Bone marrow (tissue), 2 donors: Measurements from ENCODE around the gene LRRC8E.

Experiments used
- DNase-seq, 2 donors: peaks; one replicate each; lab custom pipeline; 2025; lab: John Stamatoyannopoulos, UW

The LRRC8E gene

DNA sequence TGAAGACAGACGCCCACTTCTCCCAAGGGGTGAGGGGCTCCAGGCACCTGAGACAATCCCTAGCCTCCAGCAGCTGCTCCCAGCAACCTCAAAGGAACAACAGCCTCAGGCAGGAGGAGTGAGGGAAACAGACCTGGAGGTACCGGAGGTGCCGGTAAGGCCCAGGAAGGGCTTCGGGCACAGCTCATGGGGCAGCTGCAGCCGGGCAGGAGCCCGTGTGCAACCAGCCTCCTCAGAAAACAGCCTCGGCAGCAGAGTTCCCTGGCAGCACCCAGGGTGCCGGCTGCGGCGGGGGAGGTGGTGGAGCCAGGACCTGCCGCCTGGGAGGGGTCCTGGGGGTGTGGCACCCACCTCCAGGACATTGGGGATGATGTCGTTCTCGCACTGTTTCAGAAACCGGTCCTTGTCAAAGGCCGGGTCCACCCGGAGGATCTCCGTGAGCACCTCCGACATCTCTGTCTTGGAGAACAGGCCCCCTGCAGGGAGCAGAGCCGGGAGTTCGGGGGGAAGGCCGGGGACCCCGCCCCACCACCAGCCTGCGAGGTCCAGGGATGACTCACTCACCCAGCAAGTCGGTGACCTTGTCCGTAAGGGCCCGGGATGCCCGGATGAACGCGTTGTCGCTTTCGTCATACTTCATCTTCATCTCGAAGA, 44.1 kb downstream of the LRRC8E start:
- no peak for DNase-seq

DNA sequence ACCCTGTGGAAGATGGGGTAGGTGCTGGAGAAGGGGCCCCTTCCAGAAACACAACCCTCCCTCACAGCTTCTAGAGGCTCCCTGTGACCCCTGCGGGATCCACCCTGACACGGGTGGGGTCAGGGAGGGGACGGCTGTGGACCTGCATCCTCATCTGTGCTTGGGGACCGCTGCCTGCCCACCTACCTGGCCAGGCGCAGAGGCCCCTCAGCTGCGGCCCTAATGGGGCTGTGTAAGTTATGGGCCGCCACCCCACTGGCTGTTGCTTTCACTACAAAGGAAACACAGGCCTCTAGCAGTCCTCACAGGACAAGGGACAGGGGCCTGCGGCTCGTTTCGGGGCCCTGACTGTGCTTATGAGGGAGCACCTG, 44.6 kb downstream of the LRRC8E start:
- no peak for DNase-seq

DNA sequence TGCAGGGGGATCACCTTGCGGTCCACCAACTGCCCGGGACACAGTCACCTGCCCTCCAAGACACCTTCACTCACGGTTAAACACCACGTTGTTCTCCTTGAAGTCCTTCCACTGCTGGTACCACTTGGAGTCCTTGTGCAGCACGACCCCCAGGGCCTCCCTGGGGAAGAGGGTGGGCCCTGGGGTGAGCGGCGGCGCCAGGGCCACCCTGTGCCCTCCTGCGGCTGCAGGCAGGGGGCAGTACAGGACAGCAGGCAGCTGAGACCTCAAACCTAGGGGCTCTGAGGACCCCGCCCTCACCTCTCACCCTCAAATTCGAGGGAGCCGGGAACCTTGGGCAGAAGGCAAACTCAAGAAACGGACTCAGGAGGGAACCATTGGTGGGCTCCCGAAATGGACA, 45.1 kb downstream of the LRRC8E start:
- DNase-seq = no peak

DNA sequence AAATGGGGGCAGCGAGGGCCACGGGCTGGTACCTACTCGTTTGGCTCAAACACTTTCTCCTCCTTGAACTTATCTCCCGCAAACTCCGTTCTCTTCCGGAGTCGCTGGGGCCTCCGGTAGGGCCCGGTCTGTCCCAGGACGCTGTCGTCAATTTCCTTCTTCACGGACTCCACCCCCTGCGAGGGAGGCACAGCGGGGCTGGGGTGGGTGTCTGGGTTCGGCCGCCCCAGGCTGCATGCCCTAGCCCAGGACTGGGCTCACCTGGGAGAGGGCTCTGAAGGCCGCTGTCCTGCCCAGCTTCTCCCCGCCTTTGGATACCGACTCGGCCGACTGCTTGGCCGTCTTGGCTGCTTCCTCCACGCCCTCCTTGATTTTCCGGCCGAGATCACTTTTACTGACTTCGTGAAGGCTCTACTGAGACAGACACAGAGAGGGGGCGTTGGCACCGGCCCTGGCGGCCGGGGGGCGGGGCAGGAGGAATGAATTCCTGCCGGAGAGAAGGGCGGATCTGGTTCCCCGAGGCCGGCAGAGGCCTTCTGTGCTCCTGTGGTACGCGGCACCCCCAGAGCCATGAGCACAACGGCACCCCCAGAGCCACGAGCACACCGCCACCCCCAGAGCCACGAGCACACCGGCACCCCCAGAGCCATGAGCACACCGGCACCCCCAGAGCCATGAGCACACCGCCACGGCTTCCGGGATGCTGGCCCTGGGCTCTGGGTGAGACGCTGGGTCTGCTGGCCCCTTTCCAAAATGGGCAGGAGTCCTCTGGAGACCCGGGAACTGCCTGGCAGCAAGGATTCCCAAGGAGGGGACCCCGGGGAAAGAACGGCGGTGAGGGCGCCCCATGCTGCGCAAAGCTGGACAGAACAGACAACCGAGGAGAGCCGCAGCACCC, 45.8 kb downstream of the LRRC8E start:
- DNase-seq = no peak

DNA sequence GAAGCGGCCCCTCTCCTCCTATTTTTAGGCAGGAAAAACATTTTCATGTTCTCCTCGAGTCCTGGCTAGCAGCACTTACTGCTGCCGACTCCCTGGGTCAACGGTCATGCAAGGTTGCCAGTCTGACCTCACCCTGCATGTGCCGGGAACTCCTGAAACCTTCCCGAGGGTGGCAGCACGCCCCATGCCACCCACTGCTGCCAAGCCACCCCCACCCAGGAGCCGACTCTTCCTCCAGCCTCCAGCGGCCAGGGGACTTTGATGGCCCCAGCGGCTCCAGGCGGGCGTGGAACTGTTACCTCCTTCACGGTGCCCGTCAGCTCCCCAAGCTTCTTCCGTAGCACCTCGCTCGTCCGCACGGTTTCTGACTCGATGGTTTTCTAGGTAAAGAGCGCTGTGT, 46.5 kb downstream of the LRRC8E start:
- no peak for DNase-seq

DNA sequence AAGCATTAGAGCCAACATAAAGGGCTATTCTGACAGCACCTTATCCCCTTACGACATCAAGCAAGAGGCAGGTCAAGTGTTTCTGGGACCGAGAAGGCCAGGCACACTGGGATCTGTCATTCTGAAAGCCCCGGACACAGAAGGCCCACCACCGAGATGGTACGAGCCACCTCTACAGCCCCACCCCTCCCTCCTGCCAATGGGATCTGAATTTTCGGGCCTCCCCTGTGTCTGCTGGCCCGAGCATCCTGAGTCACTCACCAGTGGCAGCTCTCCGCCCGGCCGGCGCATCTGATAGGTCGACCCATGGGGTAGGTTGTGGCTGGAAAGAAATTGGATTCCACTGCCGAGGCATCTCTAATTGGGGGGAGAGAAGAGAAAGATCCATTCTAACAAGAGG, 52.5 kb downstream of the LRRC8E start:
- DNase-seq = no peak

DNA sequence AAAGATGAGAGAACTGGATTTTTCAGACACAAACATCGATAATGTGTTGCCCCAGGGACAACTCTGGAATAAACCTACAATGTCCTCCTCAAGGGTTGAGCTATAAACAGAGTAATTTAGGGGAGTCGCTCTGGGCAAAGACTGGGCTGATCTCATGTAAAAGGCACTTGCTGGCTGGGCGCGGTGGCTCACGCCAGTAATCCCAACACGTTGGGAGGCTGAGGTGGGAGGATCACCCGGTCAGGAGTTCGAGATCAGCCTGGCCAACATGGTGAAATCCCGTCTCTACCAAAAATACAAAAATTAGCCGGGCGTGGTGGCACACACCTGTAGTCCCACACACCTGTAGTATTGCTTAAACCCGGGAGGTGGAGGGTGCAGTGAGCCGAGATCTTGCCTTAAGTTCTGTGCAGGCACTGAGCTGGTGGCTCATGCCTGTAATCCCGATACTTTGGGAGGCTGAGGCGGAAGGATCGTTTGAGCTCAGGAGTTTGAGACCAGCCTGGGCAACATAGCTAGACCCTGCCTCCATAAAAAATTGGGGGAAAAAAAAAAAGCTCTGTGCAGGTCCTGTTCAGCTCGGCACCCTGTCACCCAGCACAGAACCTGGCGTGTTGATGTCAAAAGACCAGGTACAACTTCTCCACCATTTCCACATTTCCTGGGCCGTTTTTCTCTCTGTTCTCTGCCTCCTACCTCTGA, 53.7 kb downstream of the LRRC8E start:
- no peak for DNase-seq

DNA sequence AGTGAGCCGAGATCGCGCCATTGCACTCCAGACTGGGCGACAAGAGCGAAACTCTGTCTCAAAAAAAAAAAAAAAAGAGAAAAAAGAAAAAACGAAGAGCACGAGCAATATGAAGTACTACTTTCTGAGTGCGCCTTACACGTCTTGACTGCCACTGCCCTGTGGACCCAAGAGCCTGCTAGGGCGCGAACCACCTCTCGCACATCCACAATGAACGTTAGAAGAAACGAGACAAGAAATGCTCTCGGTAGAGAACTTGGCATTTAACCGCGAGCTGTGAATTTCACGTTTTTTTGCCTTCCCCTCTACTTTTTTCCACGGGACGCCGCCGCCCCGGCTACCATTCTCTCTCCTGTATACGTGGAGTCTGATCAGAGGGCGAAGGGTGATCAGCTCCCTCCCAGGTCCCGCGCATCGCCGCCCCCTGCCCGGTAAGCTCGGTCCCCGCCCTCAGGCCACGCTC, 54.7 kb downstream of the LRRC8E start:
- DNase-seq = no peak

DNA sequence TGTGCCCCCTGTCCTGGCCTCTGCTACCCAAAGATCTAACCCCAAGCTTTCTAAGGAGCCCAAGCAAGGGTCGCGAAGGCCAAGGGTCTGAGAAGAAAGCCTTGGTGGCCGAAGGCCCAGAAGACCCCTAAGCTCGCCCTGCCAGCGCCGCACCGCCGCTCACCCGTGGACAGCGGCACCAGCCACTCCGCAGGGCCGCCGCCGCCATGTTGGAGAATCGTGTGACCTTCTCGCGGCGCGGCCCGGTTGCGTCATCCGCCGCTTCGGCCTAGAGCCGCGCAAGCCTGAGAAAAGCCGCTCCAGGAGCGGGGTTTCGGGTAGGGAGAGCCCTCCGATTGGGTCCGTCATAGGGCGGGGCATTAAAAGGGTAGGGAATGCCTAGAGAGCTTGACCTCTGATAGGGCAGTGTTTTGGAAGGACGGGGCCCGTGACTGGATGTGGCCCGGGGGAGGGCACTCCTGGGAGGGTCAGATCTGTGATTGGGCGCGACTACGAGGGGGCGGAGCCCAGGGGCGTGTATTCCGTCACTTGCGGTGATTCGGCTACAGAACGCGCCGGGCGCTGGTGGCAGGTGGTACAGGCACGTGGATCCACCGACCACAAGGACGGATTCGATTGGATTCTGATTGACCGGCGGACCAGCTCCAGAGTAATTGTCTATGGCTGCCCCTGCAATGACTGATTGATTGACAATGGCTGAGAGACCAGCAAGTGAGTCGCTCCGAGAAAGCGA, 55.3 kb downstream of the LRRC8E start, which contains the start of gene TIMM44:
TIMM44 (minus strand) TSS at position 223 of the 733 bp plus-strand sequence; CDS start at position 208, 15 bp downstream.
- DNase-seq = peak; percentile 96 to 99

DNA sequence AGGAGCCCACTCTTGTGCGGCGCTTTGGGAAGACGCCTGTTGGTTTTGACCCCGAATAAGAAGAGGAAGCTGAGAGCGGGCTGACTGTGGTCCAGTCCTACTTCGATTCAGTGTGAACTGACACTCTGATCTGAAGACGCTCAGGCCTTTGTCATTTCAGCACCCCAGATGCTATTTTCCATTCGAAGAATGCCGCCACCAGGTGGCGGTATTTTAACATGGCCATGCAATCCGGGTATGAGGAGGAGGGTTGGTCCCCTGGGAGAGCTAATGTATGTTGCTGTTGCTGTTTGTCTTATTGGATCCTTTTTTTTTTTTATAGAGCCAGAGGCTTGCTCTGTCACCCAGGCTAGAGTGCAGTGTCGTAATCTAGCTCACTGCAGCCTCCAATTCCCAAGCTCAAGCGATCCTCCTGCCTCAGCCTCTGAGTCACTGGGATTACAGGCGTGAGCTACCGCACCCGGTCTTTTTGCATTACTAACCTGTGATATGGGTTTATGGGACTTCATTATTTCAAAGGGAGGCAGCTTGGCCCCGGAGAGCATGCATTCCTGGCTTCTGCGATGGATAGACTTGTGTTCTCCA, 56.0 kb downstream of the LRRC8E start:
- peak; percentile 72 for DNase-seq

DNA sequence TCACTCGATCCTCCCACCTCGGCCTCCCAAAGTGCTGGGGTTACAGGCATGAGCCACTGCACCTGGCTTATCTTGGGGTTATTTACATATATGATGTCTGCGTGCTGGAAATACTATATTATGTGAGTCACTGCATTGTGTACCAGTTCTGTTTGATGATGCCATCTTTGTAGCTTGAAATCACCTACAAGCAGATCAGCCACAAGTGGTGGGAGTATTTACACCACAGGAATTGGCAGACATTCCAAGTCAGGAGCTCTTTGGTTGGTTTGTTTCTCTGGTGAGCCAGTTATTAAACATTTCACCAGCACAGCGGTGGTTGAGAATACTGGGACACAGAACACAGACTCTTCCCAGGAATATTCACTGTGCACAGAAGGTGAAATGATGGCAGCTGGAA, 59.6 kb downstream of the LRRC8E start:
- DNase-seq = no peak
